Renal pelvis (tissue), 4 donors: ENCODE measurements around the gene PDCD1. TPM values are rescaled to one million over a fixed set of nuclear protein-coding genes. Genes with fewer than 3 reads are reported as not detected.
"Not testable (repeated sequence)": the region's sequence is repeated elsewhere in the genome, so short reads cannot be mapped to it uniquely, and the experiment has no call there.

ENCODE experiments used
- DNase-seq: peaks from one replicate; pipeline ENCODE4 v3.0.0-alpha.2; 2013
- polyA plus RNA-seq, 3 donors: library from polyadenylated mRNA; unstranded; fragments of 120-200 nt; gene quantifications; one replicate each; pipeline ENCODE4 v1.2.1, GENCODE V29; 2013; ENCODE audit not compliant: insufficient read length in 3 of 3

Gene PDCD1
- polyA plus RNA-seq, 3 donors, result 0.11 to 0.59 (median 0.21) TPM

DNA sequence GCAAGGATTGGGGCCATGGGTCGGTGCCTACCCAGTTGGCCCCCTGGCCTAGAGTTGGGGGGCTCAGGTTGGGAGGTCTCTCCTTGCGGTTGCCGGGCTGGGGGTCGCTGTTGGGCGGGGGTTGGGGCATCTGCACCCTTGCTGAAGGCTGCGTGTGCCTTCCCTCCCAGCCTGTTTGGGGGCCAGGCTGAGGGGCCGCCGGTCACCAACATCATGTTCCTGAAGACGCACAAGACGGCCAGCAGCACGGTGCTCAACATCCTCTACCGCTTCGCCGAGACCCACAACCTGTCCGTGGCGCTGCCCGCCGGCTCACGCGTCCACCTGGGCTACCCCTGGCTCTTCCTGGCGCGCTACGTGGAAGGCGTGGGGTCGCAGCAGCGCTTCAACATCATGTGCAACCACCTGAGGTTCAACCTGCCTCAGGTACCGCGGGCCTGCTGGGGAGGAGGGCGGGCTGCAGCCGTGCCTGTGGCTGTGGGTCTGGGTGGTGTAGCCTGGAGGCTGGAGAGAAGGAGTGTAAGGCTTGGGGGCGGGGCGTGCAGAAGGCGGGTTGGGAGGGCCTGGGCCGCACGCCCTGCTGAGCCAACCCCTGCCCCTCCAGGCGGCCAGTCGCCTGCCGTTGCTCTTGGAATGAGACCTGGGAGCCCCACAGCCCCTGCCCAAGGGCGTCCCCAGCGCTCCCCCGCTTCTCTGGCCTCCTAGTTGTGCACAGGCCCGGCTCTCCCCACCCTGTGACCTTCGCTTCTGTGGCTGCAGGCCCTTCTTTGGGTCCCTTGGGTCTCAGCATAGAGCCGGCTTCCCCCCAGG, 56.9 kb downstream of the PDCD1 start:
- no peak for DNase-seq

DNA sequence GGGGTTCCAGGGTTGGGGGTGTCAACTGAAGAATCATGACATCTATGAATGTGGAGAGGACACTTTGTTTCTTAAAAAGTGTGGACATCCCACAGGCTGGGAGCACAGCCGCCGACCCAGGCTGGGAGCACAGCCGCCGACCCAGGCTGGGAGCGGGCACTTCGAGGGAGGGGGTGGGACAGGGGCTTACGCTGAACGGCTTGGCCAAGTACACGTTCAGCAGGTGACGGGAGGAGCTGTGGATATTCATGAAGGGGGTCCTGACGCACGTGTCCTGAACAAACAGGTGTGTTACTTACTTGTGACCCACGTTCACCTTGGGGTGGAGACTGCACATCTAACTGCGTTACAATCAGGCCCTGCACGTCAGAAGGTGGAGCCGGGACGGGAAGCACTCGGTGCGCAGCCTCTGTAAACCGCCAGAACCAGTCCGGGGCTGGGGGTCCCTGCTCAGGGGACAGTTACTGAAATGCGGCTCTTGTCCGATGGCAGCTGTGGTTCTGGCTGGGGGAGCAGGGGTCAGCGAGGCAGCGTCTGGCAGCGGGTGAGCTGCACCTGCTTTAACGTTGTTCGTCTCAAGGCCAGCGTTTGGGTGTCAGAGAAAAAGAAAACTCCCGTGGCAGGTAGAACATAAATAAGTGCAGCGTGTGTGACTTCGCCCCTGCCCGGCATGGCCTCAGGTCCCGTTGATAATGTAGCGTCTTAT, 58.3 kb downstream of the PDCD1 start:
- DNase-seq, result not testable (repeated sequence)

Other genes with a start within 250 kb of the PDCD1 start
- gene THAP4, start 221.7 kb downstream of the PDCD1 start, polyA plus RNA-seq, result 10 to 100 TPM; 59.2 to 74.3 (median 68.4) TPM
- gene ATG4B, start 221.2 kb downstream of the PDCD1 start, polyA plus RNA-seq, result 100 to 1,000 TPM in 2 of 3 donors, 10 to 100 TPM in 1; 83.8 to 106 (median 103) TPM
- 10 to 100 TPM; 45.7 to 49.5 (median 47.5) TPM for gene DTYMK, start 172.1 kb downstream of the PDCD1 start, polyA plus RNA-seq
- gene ING5, start 156.9 kb downstream of the PDCD1 start, polyA plus RNA-seq, result 10 to 100 TPM; 39.2 to 49.4 (median 49.4) TPM
- 10 to 100 TPM; 43.0 to 81.1 (median 62.5) TPM for gene D2HGDH, start 124.3 kb downstream of the PDCD1 start, polyA plus RNA-seq
- gene GAL3ST2, start 82.1 kb downstream of the PDCD1 start, polyA plus RNA-seq, result under 1 TPM; 0.43 to 0.88 (median 0.77) TPM
- gene NEU4, start 49.7 kb downstream of the PDCD1 start, polyA plus RNA-seq, result 1 to 10 TPM; 1.9 to 2.5 (median 2.5) TPM
- under 1 TPM in 1 of 3 donors, not detected in 2; 0.09 TPM for gene RTP5, start 10.8 kb upstream of the PDCD1 start, polyA plus RNA-seq